Ovary (tissue), 3 donors: Measurements from ENCODE around the gene TNFRSF21.

Experiments
- EP300 ChIP-seq: sonication (generic); formaldehyde crosslinking; IDR thresholded peaks from one replicate; pipeline ENCODE4 v1.6.1; 2017; ENCODE audit warnings: antibody characterized with exemption
- POLR2A ChIP-seq: fragments of 450-650 bp; IDR thresholded peaks from one replicate; pipeline ENCODE4 v1.6.1; 2017; ENCODE audit warnings: antibody characterized with exemption, mild to moderate bottlenecking, moderate library complexity
- TF ChIP-seq, protein P1 (sequence below), 3 donors: fragments of 450-650 bp in 2 of 3; fragments of 200-600 bp in 1 of 3; IDR thresholded peaks; one replicate each; pipeline versions ENCODE4 v1.5.1 to v1.8.0; 2016 to 2022; ENCODE audit warnings: antibody characterized with exemption in 3 of 3, mild to moderate bottlenecking in 1 of 3
- donor health status: DM: no; HTN: no; CAD: no.

DNA sequence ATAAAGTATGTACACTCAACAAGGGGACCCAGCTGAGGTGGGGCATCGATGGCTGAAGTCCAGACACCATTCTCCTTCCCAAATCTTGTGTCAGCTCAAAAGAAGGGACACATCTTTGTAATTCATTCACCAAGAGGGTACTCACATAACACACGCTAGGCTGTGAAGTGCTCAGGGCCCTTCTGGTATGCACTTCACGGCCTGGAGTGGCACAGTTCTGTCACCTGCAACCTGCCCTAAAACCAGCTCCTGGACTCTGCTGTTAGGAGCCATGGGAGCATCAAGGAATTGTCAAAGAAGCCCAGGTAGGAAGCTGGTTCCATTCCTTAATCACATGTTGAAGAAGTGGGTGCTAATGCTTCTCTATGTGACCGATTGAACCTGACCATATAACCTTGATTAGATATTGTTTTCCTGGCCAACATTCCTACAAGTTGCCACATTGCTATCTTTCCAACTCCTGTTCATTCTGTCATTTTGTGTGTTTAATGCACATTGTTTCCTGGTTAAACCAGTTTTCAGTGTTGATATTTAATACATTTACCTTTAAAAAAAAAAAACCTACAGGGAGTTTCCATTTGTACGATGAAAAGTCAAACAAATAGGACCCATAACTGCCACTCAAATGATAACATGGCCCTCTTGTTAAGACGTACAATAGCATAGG is 127.3 kb downstream of the TNFRSF21 start:
- TF ChIP-seq, protein P1, sequence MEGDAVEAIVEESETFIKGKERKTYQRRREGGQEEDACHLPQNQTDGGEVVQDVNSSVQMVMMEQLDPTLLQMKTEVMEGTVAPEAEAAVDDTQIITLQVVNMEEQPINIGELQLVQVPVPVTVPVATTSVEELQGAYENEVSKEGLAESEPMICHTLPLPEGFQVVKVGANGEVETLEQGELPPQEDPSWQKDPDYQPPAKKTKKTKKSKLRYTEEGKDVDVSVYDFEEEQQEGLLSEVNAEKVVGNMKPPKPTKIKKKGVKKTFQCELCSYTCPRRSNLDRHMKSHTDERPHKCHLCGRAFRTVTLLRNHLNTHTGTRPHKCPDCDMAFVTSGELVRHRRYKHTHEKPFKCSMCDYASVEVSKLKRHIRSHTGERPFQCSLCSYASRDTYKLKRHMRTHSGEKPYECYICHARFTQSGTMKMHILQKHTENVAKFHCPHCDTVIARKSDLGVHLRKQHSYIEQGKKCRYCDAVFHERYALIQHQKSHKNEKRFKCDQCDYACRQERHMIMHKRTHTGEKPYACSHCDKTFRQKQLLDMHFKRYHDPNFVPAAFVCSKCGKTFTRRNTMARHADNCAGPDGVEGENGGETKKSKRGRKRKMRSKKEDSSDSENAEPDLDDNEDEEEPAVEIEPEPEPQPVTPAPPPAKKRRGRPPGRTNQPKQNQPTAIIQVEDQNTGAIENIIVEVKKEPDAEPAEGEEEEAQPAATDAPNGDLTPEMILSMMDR (IDR thresholded peaks at IDR 0.05): no peak
- no peak for TF ChIP-seq POLR2A
- no peak for TF ChIP-seq EP300
